ENCODE results near the gene CENPN.

- TF ChIP-seq POLR2A (IDR thresholded peaks at IDR 0.05) (no peak), CTCF (IDR thresholded peaks at IDR 0.05) (no peak), EP300 (IDR thresholded peaks at IDR 0.05; ENCODE audit: low read depth) (no peak), POLR2AphosphoS5 (IDR thresholded peaks at IDR 0.05) (no peak)
Measured at GRCh38 chr16:80982646-80983045, 24.4 kb upstream of the CENPN start.
